RKO (cell line): ENCODE data around the gene KIRREL3.

Experiments
- DNase-seq: peaks from one replicate; pipeline ENCODE4 v3.0.0-alpha.2; 2016; ENCODE audit warnings: low spot score

Gene KIRREL3

DNA sequence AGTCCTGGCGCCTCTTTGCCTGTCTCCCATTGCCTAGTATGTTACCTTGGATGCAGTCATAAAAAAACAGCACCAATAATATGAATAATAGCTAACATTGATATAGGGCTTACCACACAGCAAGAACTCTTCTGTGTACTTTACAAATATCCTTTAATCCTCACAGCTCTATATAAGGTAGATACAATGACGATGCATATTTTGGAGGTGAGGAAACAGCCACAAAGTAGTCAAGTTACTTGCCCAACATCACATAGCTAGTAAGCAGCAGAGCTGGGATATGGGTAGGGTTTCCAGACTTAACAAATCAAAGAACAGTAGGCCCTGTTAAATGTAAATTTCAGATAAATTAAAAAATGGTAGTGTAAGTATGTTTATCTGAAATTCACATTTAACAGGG is 516.3 kb downstream of the KIRREL3 start:
- no peak for DNase-seq

GRCh38 chr11:126483621-126484195 is 516.9 kb downstream of the KIRREL3 start:
- DNase-seq = no peak

DNA sequence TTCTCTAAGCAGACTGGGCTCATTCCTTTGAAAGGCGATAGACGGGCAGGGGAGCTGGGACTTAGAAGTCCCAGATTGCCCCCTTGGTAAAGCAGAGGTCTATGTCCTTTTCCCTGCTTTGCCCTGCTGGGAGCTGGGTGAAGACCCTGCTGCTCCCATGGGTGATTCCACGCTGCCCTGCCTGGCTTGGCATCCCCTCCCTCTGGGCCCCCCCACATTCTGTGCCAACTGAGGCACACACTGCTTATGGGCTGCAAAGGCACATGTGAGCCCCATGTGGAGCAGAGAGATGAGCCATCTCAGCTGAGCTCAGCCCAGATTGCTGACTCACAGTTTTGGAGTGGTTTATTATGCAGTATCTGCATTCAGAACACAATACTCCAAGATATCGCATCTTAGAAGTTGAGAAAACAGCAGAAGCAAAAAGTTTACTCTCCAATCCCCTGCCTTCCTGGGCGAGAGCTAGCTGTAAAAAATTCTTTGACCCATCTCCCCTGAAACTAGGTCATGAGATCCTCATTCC is 517.9 kb downstream of the KIRREL3 start:
- DNase-seq = no peak

- no peak for DNase-seq
Measured at GRCh38 chr11:126481303-126481680, 519.3 kb downstream of the KIRREL3 start.

DNA sequence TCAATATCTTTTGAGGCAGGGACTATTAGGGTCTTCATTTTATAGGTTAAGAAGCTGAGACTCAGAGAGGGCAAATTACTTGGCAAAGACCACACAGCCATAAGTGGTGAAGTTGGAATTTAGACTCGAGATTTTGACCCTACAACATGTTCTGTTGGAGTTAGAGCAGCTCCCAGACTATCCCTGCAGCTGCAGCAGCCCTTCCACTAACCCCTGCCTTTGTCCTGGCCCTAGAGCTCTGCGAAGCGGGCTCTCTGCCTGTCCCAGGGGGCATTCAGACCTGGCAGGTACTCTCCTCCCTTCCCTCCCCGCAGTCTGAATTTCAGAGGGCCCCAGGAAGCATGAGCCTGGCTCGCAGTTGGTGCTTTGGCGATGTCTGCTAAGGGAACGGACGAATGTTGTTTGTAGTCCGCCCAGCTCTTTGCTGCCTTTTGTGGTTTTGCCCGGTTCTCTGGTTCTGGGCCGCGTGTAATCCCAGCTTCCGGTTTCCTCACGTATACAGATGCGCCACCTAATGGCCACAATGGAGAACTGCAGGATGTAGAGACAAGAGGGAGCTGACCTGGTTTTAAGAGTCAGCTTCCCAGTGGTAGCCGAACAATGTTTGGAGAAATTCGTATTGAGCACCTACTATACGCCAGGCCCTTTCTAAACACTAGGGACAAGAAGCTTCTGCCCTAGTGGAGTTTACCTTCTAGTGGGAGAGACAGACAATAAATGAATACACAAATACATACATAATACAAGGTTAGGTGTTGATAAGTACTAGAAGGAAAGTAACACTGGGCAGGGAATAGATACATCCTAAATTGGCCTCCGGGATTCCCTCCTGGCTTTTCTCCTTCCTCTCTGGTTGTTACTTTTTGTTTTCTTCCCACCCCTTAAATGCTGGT is 519.9 kb downstream of the KIRREL3 start:
- DNase-seq = peak; percentile 89

DNA sequence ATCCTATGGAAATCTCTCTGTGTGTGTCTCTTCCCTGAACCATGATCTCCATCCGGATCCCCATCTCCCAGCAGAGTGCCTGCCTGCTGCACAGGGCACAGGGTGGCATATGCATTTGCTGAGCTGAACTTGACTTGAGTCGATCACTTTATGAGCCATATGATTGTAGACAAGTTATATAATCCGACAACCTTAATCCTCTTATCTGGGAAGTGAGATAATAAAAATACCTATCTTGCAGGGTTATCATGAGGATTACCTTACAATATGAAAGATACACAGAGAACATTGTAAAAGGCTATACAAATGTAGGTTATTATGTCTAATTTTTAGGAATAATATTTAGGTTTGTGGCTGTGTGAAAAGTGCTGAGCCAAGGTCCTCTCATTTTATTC is 520.6 kb downstream of the KIRREL3 start:
- no peak for DNase-seq

DNA sequence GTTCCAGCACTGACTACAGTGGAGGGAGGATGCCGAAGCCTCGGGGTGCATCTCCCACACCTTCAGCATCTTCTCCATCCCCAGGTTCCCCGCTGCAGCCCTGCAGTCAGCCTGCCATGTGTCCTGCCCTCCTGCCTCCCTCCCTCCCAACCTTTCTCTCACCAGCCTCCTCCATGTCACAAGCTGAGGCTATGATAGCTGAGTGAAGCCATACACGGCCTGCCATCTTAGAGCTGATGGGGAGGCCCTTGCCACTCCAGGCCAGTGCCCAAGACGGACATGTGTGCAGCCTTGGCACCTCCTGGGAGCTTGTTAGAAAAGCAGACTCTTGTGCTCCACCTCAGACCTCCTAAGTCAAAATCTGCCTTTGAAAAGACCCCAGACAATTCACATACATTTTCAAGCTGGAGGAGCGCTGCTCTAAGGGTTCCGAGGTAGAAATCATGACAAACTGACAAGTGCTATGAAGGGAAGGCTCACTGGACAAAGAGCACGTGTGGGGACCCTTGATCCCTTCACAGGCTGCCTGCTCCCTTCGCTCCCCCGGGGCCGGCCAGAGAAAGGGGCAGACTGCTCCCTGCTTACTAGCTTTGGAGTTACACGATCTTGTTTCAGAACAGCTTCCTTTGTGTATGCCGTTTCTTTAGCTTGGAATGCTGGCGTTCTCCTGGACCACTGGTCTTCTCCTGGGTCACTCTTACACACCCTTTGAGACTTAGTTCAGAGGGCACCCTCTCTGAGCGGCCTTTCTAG is 521.2 kb downstream of the KIRREL3 start:
- no peak for DNase-seq

DNA sequence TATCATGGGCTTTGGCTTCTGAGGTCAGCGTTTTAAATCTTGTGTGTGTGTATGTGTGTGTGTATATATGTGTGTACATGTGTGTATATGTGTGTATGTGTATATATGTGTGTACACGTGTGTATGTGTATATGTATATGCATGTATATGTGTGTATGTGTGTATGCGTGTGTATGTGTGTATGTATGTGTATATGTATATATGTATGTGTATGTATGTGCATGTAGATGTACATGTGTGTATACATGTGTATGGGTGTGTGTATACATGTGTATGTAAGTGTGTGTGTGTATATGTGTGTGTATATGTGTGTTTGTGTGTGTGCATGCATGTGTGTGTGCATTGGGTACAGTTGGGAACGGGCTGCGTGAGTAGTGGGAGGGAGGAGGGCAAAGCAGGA is 522.1 kb downstream of the KIRREL3 start:
- DNase-seq = no peak

DNA sequence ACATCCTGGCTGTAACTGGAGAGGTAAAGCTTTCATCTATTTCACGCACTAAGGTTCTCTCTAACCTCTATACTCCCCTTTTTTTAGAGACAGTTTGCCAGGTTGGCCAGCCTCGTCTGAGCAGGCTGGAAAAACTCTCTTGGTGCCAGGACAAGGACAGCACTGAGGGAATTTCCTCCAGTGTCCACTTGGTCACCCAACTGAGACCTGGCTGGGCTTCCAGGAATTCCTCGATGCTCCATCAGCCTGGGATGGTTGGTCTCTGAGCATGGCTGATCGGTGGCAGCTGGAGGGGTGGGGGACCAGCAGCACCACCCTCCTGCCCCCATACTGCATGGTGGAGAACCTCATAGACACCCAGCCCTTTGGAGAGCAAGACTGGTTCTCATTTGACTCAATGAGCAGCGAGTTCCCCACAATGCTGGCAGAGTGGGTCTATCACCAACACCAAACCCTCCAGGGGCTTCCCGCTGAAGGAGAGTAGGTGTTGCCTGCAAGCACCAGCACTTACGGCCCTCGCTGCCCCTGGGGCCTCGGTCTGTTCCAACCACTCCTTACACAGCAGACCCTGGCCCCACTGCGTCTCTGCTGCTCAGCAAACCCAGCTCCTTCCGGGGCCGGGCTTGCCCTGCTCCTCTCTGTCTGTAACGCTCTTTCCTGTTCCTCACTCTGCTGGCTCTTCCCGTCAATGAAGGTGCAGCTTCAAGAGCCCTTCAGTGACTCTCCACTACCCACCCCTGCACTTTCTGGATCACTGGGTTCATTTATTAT is 522.9 kb downstream of the KIRREL3 start:
- no peak for DNase-seq

GRCh38 chr11:126476977-126477376 is 523.6 kb downstream of the KIRREL3 start:
- no peak for DNase-seq

- no peak for DNase-seq
Measured at GRCh38 chr11:126476266-126476924, 524.2 kb downstream of the KIRREL3 start.

DNA sequence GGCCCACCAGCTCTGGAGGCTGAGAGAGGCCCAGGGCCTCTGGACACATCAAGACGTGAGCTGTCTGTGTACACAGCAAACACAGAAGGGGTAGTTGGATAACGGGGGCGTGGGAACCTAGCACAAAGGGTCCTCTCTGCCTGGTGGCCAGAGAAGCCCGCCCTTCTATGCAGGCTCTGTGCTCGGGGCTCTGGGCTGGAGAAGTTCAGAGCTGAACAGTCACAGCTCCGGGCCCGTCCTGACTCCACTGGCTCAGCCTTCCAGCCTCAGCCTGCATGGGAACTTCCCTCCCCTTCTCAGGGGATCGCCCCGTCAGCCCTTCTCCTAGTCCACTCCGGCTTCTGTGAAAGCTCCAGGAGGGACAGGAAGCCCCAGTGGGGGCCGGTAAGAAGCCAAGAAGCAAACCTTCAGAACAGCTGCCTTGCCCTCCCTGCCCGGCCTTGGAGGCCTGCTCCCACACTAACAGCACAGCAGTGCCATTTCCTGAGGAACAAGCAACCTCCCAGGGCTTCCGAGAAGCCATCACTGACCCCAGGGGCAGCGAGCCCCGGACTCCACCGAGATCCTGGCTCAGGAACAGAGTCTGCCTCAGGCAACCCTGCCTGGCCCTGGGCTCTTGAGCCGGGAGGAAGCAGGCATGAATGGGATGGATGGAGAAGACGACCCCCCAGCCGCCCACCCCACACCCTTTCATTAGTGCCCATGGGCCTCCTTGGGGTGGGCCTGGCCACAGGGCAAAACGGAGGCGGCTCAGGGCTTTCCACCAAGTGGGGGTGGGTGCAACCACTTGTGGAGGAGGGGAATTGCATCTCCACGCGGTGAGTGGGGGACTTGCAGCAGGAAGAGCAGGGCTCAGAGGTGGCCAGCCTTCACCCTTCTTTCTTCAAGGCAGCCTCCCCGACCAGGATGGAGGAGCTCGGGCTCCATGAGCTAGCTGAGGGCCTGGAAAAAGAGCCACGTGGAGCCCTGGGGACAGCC is 525.3 kb downstream of the KIRREL3 start:
- no peak for DNase-seq

DNA sequence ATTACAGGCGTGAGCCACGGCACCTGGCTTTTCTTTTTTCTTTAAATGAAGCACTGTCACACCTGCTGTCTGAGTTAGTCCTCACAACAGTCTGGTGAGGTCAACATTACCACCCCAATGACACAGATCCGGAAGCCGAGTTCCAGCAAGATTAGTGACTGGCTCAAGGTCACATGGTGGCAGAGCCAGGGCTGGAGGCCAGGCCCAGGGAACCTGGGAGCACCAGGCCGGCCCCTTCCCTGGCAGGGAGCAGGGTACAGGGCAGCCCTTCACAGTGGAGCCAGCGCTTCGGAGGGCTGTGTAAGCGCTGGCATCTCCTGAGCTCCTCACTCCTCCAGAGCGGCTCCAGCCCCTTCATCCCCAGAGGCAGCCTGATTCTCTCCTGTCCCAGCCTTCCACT is 526.4 kb downstream of the KIRREL3 start:
- no peak for DNase-seq

GRCh38 chr11:126473269-126473668 is 527.3 kb downstream of the KIRREL3 start:
- no peak for DNase-seq

- DNase-seq = no peak
Measured at GRCh38 chr11:126469311-126469710, 531.3 kb downstream of the KIRREL3 start.

- no peak for DNase-seq
Measured at GRCh38 chr11:126468102-126468521, 532.5 kb downstream of the KIRREL3 start.

DNA sequence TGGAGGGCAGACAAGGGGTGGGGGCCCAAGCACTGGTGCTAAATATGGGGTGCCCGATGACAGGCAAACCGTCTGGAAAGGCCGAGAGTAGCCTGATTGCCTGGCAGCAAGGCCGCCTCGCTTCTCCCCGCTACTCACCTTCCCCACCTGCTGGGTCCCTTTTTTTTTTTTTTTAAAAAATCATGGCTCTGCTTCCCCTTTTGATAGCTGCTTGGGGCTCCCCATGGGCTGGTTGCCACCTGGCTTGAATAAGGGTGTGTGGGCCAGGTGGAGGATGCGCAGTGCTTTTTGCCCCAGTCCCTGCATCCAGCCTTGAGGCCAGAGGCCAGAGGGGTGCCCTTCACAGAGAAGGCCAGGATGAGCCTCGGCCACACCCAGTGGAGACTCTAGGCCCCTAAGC is 533.1 kb downstream of the KIRREL3 start:
- no peak for DNase-seq

DNA sequence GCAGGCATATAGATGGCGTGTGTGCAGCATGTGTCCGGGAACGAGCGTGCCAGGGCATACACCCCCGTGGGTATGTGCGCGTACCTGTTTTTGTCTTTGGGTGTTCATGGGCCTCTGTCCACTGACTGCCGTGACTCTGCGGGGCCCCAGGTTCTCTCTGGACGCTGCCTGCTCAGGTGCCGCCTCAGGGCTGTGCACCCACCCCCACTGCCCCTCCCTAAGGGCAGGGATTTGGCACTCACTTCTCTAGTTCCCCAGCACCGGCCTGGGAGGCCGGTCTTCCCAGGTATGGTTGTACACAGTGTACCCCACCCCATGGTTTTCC is 533.6 kb downstream of the KIRREL3 start:
- no peak for DNase-seq

GRCh38 chr11:126466236-126467045 is 534.1 kb downstream of the KIRREL3 start:
- DNase-seq = no peak
